Esophagus squamous epithelium (tissue), 5 donors: ENCODE results near the gene SLC12A4. TPM values are rescaled to one million over a fixed set of nuclear protein-coding genes. Genes with fewer than 3 reads are reported as not detected.

Experiments used
- DNase-seq: peaks from one replicate; lab custom pipeline; 2025; lab: John Stamatoyannopoulos, UW
- H3K27ac ChIP-seq, 4 donors: fragments of 200-600 bp; sonication (generic); one replicate each; pipeline ENCODE4 v1.5.1; 2016 to 2019; ENCODE audit warnings: mild to moderate bottlenecking in 1 of 4
- H3K27me3 ChIP-seq, 4 donors: fragments of 200-600 bp; sonication (generic); 1 replicate in 3 of 4; 2 replicates in 1 of 4; pipeline versions ENCODE4 v1.5.1 to v1.6.0; 2017 to 2021; ENCODE audit warnings: antibody characterized with exemption in 1 of 4
- H3K36me3 ChIP-seq, 3 donors: fragments of 200-600 bp; sonication (generic); one replicate each; pipeline ENCODE4 v1.5.1; 2016 to 2019
- H3K4me1 ChIP-seq, 3 donors: fragments of 200-600 bp; sonication (generic); one replicate each; pipeline ENCODE4 v1.5.1; 2017 to 2019
- H3K4me3 ChIP-seq, 4 donors: fragments of 200-600 bp; sonication (generic); 1 replicate in 3 of 4; 2 replicates in 1 of 4; pipeline ENCODE4 v1.5.1; 2016 to 2019; ENCODE audit warnings: mild to moderate bottlenecking in 2 of 4, moderate library complexity in 1 of 4
- H3K9me3 ChIP-seq, 3 donors: fragments of 200-600 bp; sonication (generic); one replicate each; pipeline ENCODE4 v1.5.1; 2016 to 2019
- CTCF ChIP-seq, 6 experiments: fragments of 450-650 bp in 4 of 6; fragments of 200-600 bp in 2 of 6; sonication (generic) in 2 of 6; IDR thresholded peaks; one replicate each; pipeline ENCODE4 v1.5.1; 2016 to 2019; ENCODE audit warnings: antibody characterized with exemption in 6 of 6, mild to moderate bottlenecking in 4 of 6, moderate library complexity in 4 of 6
- POLR2A ChIP-seq, 4 donors: fragments of 450-650 bp; IDR thresholded peaks; one replicate each; pipeline ENCODE4 v1.6.1; 2017; ENCODE audit warnings: antibody characterized with exemption in 4 of 4, mild to moderate bottlenecking in 4 of 4, moderate library complexity in 3 of 4
- WGBS, 2 donors: methylation state at CpG; one replicate each; pipeline ENCODE4 v1.1.5; 2018; 5-methylcytosine and 5-hydroxymethylcytosine counted together
- intact Hi-C: fragments of 100-400 bp; cut with DNase I; formaldehyde crosslinking; loops from one replicate; pipeline ENCODE4 v1.15.0; 2022
- total RNA-seq, 4 donors: library from RNA; depleted of rRNA; stranded (reverse); fragments of >200 nt; gene quantifications; one replicate each; pipeline ENCODE4 v1.1.0, GENCODE V29; 2016
- donor health status: DM: yes; HTN: yes; CAD: no.

The SLC12A4 gene
- total RNA-seq, 4 donors from 2014 or later, result 7.4 to 29.8 (median 18.2) TPM

DNA sequence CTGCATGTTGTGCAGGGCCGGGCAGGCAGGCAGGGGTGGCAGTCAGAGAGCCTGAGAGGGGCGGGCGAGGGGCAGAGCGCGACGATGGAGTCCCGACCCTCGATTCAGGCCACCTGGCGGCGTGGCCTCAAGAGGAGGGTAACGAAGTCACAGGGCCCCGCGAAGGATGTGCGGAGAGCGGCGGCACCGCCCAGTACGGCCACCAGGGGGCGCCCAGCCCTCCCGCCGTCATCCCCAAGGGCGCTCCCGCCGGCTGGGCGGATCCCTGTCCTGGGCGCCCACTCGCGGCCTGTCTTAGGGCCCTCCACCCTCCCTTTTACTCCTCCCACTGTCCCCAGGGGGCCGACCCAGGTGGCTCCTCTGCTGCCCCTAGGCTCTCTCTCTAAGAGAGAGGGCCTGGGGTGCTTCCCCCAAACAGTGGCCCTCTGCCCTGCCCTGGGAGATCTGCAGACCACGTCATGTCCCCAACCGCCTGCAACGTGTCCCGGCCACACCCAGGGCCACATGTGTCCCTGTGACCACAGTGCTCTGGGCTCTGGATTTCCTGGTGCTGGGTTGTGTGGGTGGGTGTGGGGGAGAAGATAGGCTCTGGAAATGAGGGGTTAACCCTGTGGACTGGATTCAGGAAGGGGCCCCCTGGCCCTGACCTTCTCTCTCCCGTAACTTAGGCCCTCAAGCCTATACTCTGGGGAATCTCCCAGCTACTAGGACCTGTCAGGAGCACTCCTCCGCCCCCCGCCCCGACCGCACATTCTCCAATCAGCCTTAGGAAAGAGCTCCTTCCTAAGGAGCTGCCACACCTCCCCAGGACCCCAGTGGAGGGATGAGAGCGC is 25.0 kb upstream of the SLC12A4 start:
- intact Hi-C loops, result loop anchor here (5.0 kb wide), 1 partner anchor 49 kb away; no protein-coding TSS in a partner anchor
- H3K27ac ChIP-seq, result peak overlapping the region; percentile 76 to 84 (median 82)
- no peaks in the 10 kb centered on the region for H3K27me3 ChIP-seq
- peak overlapping the region; percentile 21 to 61 (median 43) for H3K4me3 ChIP-seq
- TF ChIP-seq CTCF (IDR thresholded peaks at IDR 0.05), result peak; percentile 98 to 100 (median 99)
- TF ChIP-seq POLR2A (IDR thresholded peaks at IDR 0.05), result no peak
- 0% methylated on average over 6 of the region's 39 CpGs; no CpG with 5 or more reads in 1 of the 2 donors for WGBS, 2 donors
- DNase-seq, result peak; percentile 61
- no peaks in the 10 kb centered on the region for H3K9me3 ChIP-seq
- H3K4me1 ChIP-seq, result peaks cover 10 to 15% (median 14%) of the 10 kb centered on the region in 3 donors
- no peaks in the 10 kb centered on the region for H3K36me3 ChIP-seq

- H3K4me1 ChIP-seq, result peaks cover 10 to 15% (median 14%) of the 10 kb centered on the region in 3 donors
- peak overlapping the region in 2 of 4 donors; percentile 43 to 61 for H3K4me3 ChIP-seq
- no peaks in the 10 kb centered on the region for H3K27me3 ChIP-seq
- no peaks in the 10 kb centered on the region for H3K9me3 ChIP-seq
- intact Hi-C loops, result loop anchor here (5.0 kb wide), 1 partner anchor 50 kb away; no protein-coding TSS in a partner anchor
- no peak for TF ChIP-seq POLR2A (IDR thresholded peaks at IDR 0.05)
- no peak for TF ChIP-seq CTCF (IDR thresholded peaks at IDR 0.05)
- DNase-seq, result no peak
- H3K36me3 ChIP-seq, result no peaks in the 10 kb centered on the region
- 66 to 76% methylated on average over 5 to 9 of the region's 20 CpGs for WGBS, 2 donors
- peak overlapping the region; percentile 76 to 84 (median 82) for H3K27ac ChIP-seq
Measured at GRCh38 chr16:67992661-67993206, 24.3 kb upstream of the SLC12A4 start.

DNA sequence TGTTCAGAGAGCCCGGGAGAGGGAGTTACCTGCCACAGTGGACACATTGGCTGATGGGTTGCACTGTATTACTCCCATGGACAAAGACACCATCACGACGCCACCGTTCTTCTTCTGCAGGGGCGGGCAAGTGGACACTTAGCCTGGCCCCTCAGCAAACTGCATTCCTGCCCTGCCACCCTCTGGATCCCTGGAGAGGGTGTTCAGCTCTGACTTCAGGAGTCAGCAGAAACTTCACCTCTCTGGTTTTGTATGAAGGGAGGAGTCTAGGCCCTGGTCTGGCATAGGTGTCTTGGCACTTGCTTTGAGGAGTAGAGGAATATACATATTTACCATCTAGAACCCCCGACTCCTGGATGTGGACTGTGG is 21.6 kb upstream of the SLC12A4 start:
- no peak for DNase-seq
- peaks cover 10 to 23% (median 14%) of the 10 kb centered on the region in 3 donors for H3K4me1 ChIP-seq
- no peaks in the 10 kb centered on the region for H3K36me3 ChIP-seq
- H3K9me3 ChIP-seq, result no peaks in the 10 kb centered on the region
- TF ChIP-seq POLR2A (IDR thresholded peaks at IDR 0.05) (no peak), CTCF (IDR thresholded peaks at IDR 0.05) (no peak)
- intact Hi-C loops, result loop anchor here (5.0 kb wide), 1 partner anchor 52 kb away; no protein-coding TSS in a partner anchor
- 81% methylated on average over 2 of the region's 6 CpGs; no CpG with 5 or more reads in 1 of the 2 donors for WGBS, 2 donors
- no peak overlapping the region for H3K4me3 ChIP-seq
- H3K27ac ChIP-seq, result no peak overlapping the region
- no peaks in the 10 kb centered on the region for H3K27me3 ChIP-seq

GRCh38 chr16:67989322-67990017 is 21.0 kb upstream of the SLC12A4 start:
- Histone ChIP-seq H3K36me3 (no peaks in the 10 kb centered on the region), H3K27ac (no peak overlapping the region), H3K9me3 (no peaks in the 10 kb centered on the region), H3K4me3 (no peak overlapping the region), H3K27me3 (no peaks in the 10 kb centered on the region), H3K4me1 (peaks cover 12 to 28% (median 14%) of the 10 kb centered on the region in 3 donors)
- 80 to 100% methylated on average over 4 to 5 of the region's 8 CpGs for WGBS, 2 donors
- no peak for TF ChIP-seq CTCF (IDR thresholded peaks at IDR 0.05)
- no peak for TF ChIP-seq POLR2A (IDR thresholded peaks at IDR 0.05)
- intact Hi-C loops, result loop anchor here (5.0 kb wide), 1 partner anchor 53 kb away; no protein-coding TSS in a partner anchor
- no peak for DNase-seq
